ENCODE measurements around the gene NOLC1. TPM values are rescaled to one million over a fixed set of nuclear protein-coding genes. Genes with fewer than 3 reads are reported as not detected.
A peak's percentile ranks its signal among the peaks of the same experiment; 100 is the strongest.

Gene NOLC1
- total RNA-seq, 3 donors from 2014 or later: 40.5 to 82.8 (median 65.5) TPM

- no peaks in the 10 kb centered on the region for H3K27me3 ChIP-seq
- no peak for DNase-seq (ENCODE audit: low spot score in 2 of 2)
- no peak overlapping the region for H3K27ac ChIP-seq
- no peak overlapping the region for H3K4me3 ChIP-seq
- TF ChIP-seq CTCF (IDR thresholded peaks at IDR 0.05) (no peak), POLR2A (IDR thresholded peaks at IDR 0.05) (no peak), POLR2AphosphoS5 (IDR thresholded peaks at IDR 0.05) (no peak)
- peaks cover 10 to 21% of the 10 kb centered on the region in 2 donors for H3K4me1 ChIP-seq
- peaks cover 30% of the 10 kb centered on the region for H3K36me3 ChIP-seq
- no peaks in the 10 kb centered on the region for H3K9me3 ChIP-seq
- intact Hi-C loops (cut with DNase I; ENCODE audit: low total_unique reads): no loop called here
Measured at GRCh38 chr10:102111276-102111675, 40.9 kb upstream of the NOLC1 start.

- H3K27me3 ChIP-seq: no peaks in the 10 kb centered on the region
- no peak for DNase-seq (ENCODE audit: low spot score in 2 of 2)
- no peak for TF ChIP-seq POLR2AphosphoS5 (IDR thresholded peaks at IDR 0.05)
- TF ChIP-seq CTCF (IDR thresholded peaks at IDR 0.05): no peak
- no peak for TF ChIP-seq POLR2A (IDR thresholded peaks at IDR 0.05)
- peak overlapping the region; percentile 66 to 98 for H3K27ac ChIP-seq
- H3K9me3 ChIP-seq: no peaks in the 10 kb centered on the region
- intact Hi-C loops (cut with DNase I; ENCODE audit: low total_unique reads): no loop called here
- H3K36me3 ChIP-seq: peaks cover 30% of the 10 kb centered on the region
- peaks cover 20 to 32% of the 10 kb centered on the region in 2 donors for H3K4me1 ChIP-seq
- no peak overlapping the region for H3K4me3 ChIP-seq
Measured at GRCh38 chr10:102112210-102112817, 39.9 kb upstream of the NOLC1 start.

GRCh38 chr10:102113261-102113955 lies 38.8 kb upstream of the NOLC1 start:
- intact Hi-C loops (cut with DNase I; ENCODE audit: low total_unique reads): no loop called here
- Histone ChIP-seq H3K36me3 (peaks cover 27% of the 10 kb centered on the region), H3K4me1 (peaks cover 27 to 43% of the 10 kb centered on the region in 2 donors), H3K9me3 (no peaks in the 10 kb centered on the region), H3K27ac (peak overlapping the region; percentile 98 to 100), H3K27me3 (no peaks in the 10 kb centered on the region), H3K4me3 (peak overlapping the region; percentile 68 to 96 (median 74))
- TF ChIP-seq CTCF (IDR thresholded peaks at IDR 0.05) (no peak), POLR2AphosphoS5 (IDR thresholded peaks at IDR 0.05) (no peak), POLR2A (IDR thresholded peaks at IDR 0.05) (no peak)
- DNase-seq (ENCODE audit: low spot score in 2 of 2): no peak

GRCh38 chr10:102113956-102114857 lies 38.0 kb upstream of the NOLC1 start:
- Histone ChIP-seq H3K36me3 (peaks cover 19% of the 10 kb centered on the region), H3K4me1 (peaks cover 27 to 49% of the 10 kb centered on the region in 2 donors), H3K4me3 (peak overlapping the region; percentile 68 to 96 (median 74)), H3K9me3 (no peaks in the 10 kb centered on the region), H3K27ac (peak overlapping the region; percentile 98 to 100), H3K27me3 (no peaks in the 10 kb centered on the region)
- intact Hi-C loops (cut with DNase I; ENCODE audit: low total_unique reads): no loop called here
- no peak for TF ChIP-seq POLR2A (IDR thresholded peaks at IDR 0.05)
- TF ChIP-seq POLR2AphosphoS5 (IDR thresholded peaks at IDR 0.05): no peak
- TF ChIP-seq CTCF (IDR thresholded peaks at IDR 0.05): no peak
- no peak for DNase-seq (ENCODE audit: low spot score in 2 of 2)

All from breast epithelium (tissue), 4 donors.